DLD1 (cell line): ENCODE data around the gene CUX1.
"Not testable (repeated sequence)": the region's sequence is repeated elsewhere in the genome, so short reads cannot be mapped to it uniquely, and the experiment has no call there.

ENCODE experiments used
- in situ Hi-C: cut with HindIII; loops from 2 replicates; pipeline ENCODE4 v1.10.0; 2017; ENCODE audit warnings: low sequenced_read_pairs

CUX1 gene

DNA sequence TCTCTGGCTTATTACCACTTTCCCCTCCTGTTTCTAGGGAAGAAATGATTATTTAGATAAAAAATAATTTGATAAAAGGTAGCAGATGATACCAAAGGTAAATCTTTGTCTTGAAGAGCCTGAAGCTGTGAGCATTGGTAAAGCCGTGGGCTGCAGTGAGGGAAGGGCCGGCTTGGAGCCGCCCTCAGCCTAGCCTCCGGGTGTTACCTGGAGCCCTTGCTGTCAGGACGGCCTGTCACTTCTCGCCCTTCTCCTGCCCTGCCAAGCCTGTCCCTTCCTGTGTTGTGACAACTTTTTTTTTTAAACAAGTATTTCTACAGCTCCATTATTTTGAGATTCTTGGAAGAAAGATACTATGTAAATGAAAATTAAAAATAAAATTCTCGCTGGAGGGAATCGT, 7.0 kb downstream of the CUX1 start:
- in situ Hi-C loops: no loop called here

DNA sequence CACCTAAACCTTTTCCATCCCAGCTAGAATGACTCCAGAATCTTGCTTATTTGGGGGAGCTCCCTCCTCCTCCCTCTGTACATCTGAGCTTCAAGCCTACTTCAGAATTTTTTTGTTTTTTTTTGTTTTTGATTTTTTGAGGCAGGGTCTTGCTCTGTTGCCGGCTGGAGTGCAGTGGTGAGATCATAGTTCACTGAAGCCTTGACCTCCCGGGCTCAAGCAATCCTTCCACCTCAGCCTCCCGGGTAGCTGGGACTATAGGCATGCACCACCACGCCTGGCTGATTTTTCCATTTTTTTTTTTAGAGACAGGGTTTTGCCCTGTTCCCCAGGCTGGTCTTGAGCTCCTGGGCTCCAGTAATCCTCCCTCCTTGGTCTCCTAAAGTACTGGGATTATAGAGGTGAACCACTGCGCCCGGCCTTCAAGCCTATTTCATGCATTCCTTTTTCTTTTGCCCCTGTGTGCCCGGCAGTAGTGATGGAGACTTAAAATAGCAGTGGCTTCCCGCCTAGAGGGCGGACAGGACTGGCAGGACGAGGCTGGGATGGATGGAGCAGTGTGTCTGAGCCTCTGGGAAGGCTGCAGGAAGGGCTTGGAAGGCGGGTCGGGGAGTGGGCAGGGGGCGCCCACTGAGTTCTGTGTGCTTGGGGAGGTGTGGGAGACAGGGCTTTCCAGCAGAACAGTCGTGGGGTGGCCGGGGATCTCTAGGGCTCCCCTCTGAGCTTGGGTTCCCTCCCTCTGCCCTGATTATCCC, 8.8 kb downstream of the CUX1 start:
- in situ Hi-C loops: no loop called here

DNA sequence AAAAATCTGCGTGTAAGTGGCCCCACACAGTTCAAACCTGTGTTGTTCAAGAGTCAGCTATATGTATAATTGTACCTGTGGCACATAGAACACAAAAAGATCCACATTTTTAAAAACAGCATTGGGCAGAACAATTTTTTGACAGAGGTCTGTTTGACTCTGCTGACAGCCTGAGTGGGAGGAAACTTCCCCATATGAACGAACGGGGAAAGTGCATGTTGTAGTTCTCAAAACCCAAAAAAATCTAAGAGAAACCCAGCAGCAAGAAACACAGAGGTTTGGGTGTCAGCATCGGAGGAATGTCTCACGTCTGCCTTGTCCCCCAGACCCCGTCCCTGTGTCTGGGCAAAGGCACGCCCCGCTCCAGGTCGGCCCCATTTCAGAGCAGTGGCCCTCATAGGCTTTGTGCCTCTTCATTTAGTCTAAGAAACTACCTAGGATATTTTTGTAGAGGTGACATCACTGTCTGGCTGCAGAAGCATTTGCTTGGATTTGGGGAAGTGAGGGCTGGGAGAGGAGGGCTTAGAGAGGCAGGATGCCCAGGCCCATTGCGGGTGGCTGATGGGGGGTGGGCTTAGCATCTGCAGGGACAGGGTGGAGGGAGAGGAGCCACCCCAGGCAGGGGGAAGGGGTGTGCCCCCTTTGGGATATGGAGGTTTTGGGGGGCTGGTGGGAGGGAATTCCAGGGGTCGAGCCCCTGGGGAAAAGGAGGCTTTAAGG, 11.0 kb downstream of the CUX1 start:
- in situ Hi-C loops: no loop called here

DNA sequence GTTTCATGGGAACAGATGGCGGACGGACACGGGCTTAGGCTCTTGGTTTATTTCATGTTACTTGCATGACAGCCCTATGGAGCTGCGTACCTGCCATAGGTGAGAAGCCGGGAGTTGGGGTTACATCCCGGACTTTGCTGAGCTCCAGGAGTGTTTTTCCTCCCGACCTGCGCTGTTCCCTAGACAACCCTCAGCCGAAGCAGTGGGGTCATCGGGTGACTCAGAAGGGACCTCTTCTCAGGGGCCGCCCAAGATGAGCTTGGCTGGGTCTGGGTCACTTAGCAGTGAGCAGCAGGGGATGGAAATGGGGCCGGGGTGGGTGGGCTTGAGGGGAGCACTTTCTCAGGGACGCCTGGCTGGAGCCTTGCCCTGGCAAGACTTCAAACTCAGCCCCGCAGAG, 11.9 kb downstream of the CUX1 start:
- in situ Hi-C loops: no loop called here

DNA sequence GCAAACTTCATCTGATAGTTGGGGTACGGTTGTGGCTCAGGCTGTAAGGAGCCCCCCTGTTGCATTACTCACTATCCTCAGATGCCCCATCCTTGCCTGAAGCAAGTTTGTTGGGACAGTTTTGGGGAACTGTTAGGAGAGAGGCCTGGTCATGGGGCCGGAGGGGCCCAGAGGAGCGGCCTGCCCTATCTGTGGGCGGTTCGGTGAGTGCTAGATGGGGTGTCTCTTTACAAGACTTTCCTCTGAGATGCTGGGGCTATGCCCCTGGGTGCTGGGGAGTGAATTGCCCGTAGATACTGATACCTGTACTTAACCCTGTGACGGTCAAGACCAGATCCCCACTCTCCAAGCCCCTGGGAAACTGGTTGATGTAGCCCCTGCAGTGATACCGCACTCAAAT, 12.4 kb downstream of the CUX1 start:
- in situ Hi-C loops: no loop called here

DNA sequence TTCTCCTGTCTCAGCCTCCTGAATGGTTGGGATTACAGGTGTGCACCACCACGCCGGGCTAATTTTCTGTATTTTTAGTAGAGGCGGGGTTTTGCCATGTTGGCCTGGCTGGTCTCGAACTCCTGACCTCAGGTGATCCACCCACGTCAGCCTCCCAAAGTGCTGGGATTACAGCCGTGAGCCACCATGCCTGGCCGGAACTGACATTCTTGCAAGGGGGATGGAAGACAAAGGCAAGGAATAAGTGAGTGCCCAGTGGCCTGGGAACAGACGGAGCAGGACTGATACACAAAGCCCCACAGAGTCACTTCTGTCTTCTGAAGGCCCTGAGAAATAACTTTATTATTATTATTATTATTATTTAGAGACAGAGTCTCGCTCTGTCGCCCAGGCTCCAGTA, 14.0 kb downstream of the CUX1 start:
- in situ Hi-C loops: not testable (repeated sequence)

DNA sequence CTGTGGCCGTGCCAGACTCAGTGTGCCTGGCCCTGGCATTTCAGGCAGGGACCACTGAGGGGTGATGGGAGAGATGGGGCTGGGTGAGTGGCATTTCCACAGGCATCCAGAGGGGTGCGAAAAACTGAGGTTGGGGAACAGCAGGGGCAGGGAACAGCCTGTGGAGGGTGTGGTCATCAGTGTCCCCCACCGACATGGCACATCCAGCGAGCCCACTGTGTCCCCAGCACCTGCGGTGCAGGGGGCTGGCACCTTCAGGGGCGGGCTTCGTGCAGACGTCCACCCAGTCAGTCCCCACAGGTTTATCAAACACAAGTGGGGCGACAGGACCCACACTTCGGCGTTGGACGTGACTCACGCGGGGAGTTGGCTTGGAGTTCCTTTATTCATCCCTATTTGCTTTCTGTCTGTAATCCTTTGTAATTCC, 14.8 kb downstream of the CUX1 start:
- in situ Hi-C loops: no loop called here

DNA sequence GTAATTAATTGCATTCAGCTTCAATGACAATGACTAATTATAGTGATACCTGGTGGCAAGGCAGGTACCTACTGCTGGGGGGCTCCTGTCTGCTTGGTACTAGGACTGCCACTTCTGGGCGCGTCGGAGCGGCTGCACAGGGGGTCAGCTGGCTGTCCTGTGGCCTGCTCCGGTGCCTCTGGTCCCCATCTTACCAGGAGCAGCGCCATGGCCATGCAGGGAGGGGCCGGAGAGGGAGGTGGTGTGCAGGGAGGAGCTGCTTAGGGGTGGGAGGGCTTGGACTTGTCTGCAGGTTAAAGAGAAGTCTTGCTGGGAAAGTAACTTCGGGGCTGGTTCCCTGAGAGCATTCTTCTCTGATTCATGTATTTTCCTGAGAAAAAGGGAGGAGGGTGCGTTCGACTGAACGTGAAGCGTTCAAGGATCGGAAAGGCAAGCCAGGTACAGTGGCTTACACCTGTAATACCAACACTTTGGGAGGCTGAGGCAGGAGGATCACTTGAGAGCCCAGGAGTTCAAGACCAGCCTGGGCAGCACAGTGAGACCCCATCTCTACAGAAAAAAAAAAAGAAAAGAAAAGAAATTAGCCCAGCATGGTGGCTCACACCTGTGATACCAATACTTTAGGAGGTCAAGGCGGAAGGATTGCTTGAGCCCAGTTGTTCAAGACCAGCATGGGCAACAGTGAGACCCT, 15.4 kb downstream of the CUX1 start:
- in situ Hi-C loops: no loop called here

DNA sequence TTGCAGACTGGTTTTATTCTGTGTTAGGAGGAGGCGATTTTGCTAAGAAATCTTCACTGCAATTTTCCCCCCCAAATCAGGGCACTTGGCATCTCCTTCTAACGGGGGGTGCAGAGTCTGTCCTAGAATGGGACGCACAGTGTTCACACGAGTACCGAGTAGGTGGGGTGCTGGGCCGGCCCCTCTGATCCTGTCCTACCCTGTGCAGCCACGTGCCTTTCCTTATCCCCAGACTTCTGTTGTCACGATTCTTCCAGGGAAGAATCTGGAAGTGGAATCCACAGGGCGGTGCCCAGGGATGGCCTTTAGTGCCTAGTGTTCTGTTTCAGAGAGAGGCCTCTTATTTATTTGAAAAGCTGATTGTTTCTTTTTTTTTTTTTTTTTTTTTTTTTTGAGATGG, 16.4 kb downstream of the CUX1 start:
- in situ Hi-C loops: no loop called here

DNA sequence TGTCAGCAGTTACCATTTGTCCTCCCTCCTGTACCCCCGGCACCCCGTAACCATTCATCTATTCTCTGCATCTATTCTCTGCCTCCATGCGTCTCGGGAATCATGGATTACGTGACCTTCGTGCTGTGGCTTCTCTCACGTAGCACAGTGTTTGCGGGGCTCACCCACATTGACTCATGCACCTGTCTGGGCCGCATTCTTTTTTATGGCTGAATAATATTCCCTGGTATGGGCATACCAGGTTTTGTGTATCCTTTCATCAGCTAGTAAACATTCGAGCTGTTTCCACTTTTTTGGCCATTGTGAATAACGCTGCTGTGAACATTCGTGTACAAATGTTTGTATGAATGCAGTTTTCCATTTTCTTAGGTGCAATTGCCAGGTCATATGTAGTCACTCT, 17.7 kb downstream of the CUX1 start:
- in situ Hi-C loops: no loop called here

DNA sequence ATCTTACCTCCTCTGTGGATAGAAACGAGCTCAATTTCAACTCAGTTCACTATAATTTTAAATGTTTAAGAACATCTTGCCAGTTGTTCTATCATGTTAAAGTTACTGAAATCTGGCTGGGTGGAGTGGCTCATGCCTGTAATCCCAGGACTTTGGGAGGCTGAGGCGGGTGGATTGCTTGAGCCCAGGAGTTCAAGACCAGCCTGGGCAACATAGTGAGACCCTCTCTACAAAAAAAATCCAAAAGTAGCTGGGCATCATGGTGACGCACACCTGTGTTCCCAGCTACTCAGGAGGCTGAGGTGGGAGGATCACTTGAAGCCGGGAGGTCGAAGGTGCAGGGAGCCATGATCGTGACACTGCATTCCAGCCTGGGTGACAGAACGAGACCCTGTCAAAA, 20.0 kb downstream of the CUX1 start:
- in situ Hi-C loops: not testable (repeated sequence)

DNA sequence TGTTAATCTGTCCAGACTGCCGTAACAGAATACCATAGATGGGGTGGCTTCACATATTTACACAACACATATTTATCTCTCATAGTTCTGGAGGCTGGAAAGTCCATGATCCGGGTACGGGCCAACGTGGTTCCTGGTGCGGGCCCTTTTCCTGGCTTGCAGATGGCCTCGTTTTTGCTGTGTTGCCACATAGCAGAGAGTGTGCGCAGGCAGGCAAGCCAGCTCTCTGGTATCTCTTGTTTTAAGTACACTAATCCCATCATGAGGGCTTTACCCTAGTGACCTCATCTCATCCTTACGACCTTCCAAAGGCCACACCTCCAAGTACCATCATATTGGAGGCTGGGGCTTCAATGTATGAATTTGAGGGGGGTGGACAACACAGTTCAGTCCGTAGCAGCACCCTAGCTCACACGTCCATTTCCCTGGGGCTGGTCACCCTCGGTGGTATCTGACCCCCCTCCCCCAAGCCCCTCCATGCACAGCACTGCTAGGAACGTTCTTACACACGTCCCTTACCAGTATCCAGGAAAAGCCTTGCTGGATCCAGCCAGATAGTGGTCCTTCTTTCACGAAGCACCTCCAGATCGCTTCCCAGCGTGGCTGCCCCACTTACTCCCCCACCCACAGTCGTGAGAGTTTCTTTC, 21.5 kb downstream of the CUX1 start:
- in situ Hi-C loops: no loop called here

DNA sequence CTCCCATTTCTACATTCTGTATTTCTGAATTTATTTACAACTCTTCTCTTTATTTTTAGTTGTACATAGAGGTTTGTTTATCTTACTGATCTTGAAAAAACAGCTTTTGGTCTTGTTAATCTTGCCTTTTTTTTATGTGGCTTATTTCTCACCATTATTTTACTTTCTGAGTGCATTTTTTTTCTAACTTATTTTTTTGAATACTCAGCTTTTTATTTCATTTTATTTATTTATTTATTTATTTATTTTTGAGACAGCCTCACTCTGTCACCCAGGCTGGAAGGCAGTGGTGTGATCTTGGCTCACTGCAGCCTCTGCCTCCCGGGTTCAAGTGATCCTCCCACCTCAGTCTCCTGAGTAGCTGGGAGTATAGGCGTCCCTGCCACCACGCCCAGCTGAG, 23.9 kb downstream of the CUX1 start:
- in situ Hi-C loops: no loop called here

DNA sequence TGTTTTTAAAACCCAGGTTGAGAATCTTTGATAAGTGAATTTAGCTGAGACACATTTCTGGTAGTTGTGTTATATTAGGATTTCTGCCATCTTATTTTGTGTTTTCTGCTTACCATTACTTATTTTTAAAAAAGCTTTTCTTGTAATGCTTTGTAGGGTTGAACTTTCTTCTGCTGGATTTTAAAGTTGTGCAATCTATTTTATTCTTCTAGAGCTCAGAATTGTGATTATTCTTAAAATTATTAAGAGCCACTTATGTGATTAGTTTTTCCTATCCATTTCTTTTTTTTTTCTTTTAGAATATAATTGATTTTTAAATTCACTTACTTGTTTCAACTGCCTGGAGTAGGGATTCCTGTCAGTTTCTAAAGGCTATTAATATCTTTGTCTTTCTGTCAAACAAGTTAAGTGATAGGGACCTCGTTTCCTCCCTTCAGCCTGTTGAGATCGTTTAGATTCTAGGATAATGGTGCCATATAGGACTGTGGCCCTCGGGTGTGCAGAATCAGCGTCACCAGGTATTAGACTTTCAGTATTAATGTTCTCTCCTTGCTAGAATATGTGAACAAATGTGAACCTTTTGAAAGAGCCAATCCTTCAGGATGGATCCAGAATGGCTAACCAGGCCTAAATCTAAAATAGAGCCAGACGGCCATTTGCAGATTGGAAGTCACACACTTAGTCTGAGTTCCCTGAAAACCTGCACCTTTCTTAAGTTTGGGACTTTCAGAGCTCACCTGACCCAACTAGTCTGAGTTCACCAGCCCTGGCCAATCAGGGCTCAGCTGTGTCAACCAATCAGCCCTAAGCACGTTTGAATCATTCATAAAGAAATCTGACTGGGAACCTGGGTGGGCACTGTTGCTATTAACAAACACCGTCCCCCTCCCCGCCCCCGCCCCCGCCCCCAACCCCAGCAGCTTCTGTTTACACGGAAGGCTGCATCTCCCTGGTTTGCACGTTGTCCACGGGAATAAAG, 26.2 kb downstream of the CUX1 start:
- in situ Hi-C loops: no loop called here

DNA sequence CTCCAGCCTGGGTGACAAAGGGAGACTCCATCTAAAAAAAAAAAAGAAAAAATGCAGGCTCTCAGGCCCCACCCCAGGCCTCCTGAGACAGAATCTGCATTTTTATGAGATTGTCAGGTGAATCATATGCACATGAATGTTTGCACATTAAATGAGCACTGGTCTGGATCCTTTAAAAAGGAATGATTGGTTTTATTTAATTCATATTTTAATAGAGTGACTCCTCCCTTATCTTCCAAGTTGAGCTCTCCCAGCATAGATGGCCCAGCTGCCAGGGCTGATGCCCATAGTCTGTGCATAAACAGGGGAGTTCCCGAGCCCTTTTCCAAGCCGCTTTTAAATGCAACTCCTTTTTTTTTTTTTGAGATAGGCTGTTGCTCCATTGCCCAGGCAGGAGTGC, 28.5 kb downstream of the CUX1 start:
- in situ Hi-C loops: no loop called here

DNA sequence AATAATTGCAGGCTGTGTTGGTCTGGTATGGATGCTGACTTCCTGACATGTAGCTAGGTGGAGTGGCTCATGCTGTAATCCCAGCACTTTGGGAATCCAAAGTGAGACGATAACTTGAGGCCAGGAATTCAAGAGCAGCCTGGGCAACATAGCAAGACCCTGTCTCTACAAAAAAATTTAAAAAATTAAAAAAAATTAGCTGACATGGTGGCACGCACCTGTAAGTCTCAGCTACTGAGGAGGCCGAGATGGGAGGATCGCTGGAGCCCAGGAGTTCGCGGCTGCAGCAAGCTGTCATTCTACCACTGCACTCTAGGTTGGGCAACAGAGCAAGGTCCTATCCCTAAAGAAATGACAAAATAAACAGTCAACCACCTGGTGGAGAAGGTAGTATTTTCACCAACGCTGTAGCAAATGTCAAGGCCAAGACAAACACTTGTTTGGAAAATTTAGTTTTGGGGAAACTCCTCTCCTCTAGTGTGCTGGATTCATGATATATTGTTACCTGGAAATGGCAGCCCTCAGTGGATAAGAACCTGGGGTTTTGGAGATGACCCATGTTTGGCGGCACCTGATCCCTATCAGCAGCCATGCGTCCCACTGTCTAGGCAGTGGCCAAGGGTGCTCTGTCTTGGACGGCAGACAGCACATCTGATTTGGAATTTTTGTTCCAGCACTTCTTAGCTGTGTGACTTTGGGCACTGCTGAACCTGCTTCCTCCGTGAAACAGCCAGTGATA, 29.5 kb downstream of the CUX1 start:
- in situ Hi-C loops: no loop called here

DNA sequence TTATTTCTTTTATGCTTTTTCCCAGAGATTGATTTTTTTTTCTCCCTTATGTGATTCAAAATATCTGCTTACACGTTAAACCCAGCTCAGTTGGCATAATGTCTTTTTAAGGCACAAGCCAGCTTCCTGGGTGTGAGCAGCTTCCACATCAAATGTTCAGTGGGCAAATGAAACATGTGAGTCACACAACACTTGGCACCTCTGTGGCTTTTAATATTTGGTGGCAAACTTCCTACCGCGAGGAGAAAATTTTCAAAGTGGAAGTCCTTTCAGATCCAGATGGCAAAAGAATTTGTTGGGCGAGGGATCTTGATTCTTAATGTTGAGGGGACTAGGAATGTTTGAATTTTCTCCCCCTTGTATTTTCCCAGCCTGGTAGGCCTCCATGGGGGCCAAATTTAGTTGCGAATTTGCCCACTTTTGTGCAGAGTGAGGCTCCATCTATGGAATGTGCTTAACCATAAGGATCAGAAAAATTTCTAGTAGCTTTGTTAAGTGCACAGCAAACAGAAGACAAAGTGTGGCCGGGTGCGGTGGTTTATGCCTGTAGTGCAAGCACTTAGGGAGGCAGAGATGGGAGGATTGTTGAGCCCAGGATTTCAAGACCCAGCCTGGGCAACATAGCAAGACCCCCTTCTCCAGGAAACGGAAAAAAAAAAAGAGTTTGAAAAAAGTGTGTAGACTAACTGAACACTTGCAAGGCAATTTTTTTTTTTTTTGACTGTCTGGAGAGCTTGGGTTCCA, 31.0 kb downstream of the CUX1 start:
- in situ Hi-C loops: no loop called here

DNA sequence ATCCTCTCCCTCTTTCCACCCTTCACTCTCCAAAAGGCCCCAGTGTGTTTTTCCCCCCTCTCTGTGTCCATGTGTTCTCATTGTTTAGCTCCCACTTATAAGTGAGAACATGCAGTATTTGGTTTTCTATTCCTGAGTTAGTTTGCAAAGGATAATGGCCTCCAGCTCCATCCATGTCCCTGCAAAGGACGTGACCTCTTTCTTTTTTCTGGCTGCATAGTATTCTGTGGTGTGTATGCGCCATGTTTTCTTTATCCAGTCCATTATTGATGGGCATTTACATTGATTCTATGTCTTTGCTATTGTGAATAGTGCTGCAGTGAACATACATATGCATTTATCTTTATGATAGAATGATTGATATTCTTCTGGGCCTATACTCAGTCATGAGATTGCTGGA, 31.9 kb downstream of the CUX1 start:
- in situ Hi-C loops: not testable (repeated sequence)

DNA sequence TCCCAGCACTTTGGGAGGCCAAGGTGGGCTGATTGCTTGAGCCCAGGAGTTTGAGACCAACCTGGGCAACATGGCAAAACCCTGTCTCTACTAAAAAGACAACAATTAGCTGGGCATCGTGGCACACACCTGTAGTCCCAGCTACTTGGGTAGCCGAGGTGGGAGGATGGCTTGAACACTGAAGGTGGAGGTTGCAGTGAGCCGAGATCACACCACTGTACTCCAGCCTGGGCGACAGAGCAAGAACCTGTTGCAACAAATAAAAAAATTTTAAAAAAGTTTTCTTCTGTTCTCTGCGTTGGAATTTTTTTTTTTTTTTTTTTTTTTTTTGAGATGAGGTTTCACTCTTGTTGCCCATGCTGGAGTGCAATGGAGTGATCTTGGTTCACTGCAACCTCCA, 34.9 kb downstream of the CUX1 start:
- in situ Hi-C loops: not testable (repeated sequence)
